OCI-LY7 (cell line): ENCODE data around the gene SPTB. TPM values are rescaled to one million over a fixed set of nuclear protein-coding genes. Genes with fewer than 3 reads are reported as not detected.
A peak's percentile ranks its signal among the peaks of the same experiment; 100 is the strongest.

Source experiments
- BruUV-seq: library from RNA; stranded (reverse); fragments of 400-500 nt; replicated peaks from 2 replicates; lab custom pipeline; 2021; lab: Mats Ljungman, UMichigan
- CTCF ChIA-PET: fragments of 300-600 bp; sonication (Branson Sonifier 250); formaldehyde crosslinking; loops from one replicate; lab custom pipeline; 2022; ENCODE audit warnings: antibody characterized with exemption; ENCODE audit not compliant: unreplicated experiment; lab: Charles Lee
- POLR2A ChIA-PET: fragments of 300-600 bp; sonication (Branson Sonifier 250); formaldehyde crosslinking; loops from one replicate; lab custom pipeline; 2022; ENCODE audit warnings: antibody characterized with exemption; lab: Charles Lee
- DNase-seq: peaks from one replicate; pipeline ENCODE4 v3.0.0-alpha.2; 2015; ENCODE audit warnings: low spot score
- H2AFZ ChIP-seq: fragments of 200-600 bp; sonication (generic), shearing (Covaris generic); 2 replicates; pipeline ENCODE4 v1.6.1; 2014; ENCODE audit warnings: mild to moderate bottlenecking, antibody characterized with exemption, low read length, moderate library complexity
- H3K27ac ChIP-seq: fragments of 200-600 bp; sonication (generic); 2 replicates; pipeline ENCODE4 v1.5.1; 2014; ENCODE audit warnings: mixed run types, low read depth, mild to moderate bottlenecking, moderate library complexity, low read length, inconsistent platforms; ENCODE audit not compliant: poor library complexity, severe bottlenecking
- H3K36me3 ChIP-seq: fragments of 200-600 bp; sonication (generic); 2 replicates; pipeline ENCODE4 v1.6.1; 2014; ENCODE audit warnings: mild to moderate bottlenecking, antibody characterized with exemption, low read length, moderate library complexity, mixed read lengths; ENCODE audit not compliant: insufficient read depth
- H3K4me1 ChIP-seq: fragments of 200-600 bp; sonication (generic); 2 replicates; pipeline ENCODE4 v1.5.1; 2014; ENCODE audit warnings: mild to moderate bottlenecking, low read length; ENCODE audit not compliant: insufficient read depth, poor library complexity, severe bottlenecking
- H3K4me2 ChIP-seq: fragments of 200-600 bp; sonication (generic); 2 replicates; pipeline ENCODE4 v1.6.1; 2014; ENCODE audit warnings: mild to moderate bottlenecking, low read length
- H3K4me3 ChIP-seq: fragments of 200-600 bp; sonication (generic); 2 replicates; pipeline ENCODE4 v1.5.1; 2014; ENCODE audit warnings: mild to moderate bottlenecking, low read depth, low read length; ENCODE audit not compliant: poor library complexity, severe bottlenecking
- H3K79me2 ChIP-seq: fragments of 200-600 bp; sonication (generic); 2 replicates; pipeline ENCODE4 v1.6.1; 2016; ENCODE audit warnings: low read depth, mild to moderate bottlenecking, low read length, moderate library complexity, mixed read lengths; ENCODE audit not compliant: insufficient read depth
- H3K9me2 ChIP-seq: fragments of 200-600 bp; sonication (generic); 2 replicates; pipeline ENCODE4 v1.6.1; 2016; ENCODE audit warnings: mild to moderate bottlenecking, low read length, mixed read lengths; ENCODE audit not compliant: insufficient read depth
- H3K9me3 ChIP-seq: fragments of 200-600 bp; sonication (generic); 2 replicates; pipeline ENCODE4 v1.6.1; 2014; ENCODE audit warnings: mild to moderate bottlenecking, mixed run types, low read length, mixed read lengths
- H4K20me1 ChIP-seq: fragments of 200-600 bp; sonication (generic); 2 replicates; pipeline ENCODE4 v1.6.1; 2014; ENCODE audit warnings: mild to moderate bottlenecking, antibody characterized with exemption, low read length, moderate library complexity, mixed read lengths; ENCODE audit not compliant: insufficient read depth
- EZH2phosphoT487 ChIP-seq: fragments of 200-600 bp; sonication (generic); IDR thresholded peaks from 2 replicates; pipeline ENCODE4 v1.6.1; 2018; ENCODE audit warnings: low read depth, borderline replicate concordance, mild to moderate bottlenecking, mixed run types, antibody characterized with exemption, low read length, moderate library complexity, mixed read lengths
- intact Hi-C: fragments of 100-400 bp; cut with micrococcal nuclease; formaldehyde crosslinking; loops from one replicate; pipeline ENCODE4 v1.10.0; 2022; ENCODE audit not compliant: unreplicated experiment
- total RNA-seq, 2 experiments: library from RNA; depleted of rRNA in 1 of 2; stranded (reverse); fragments of >200 nt in 1 of 2; shearing (Covaris generic) in 1 of 2; gene quantifications; 2 replicates each; pipeline ENCODE4 v1.2.3, GENCODE V29; 2014 to 2022
- TF ChIP-seq, protein P1 (sequence below): fragments of 200-600 bp; sonication (generic); conservative IDR thresholded peaks from 2 replicates; pipeline ENCODE4 v1.5.1; 2014; ENCODE audit warnings: mild to moderate bottlenecking, antibody characterized with exemption, low read length, moderate library complexity, mixed read lengths

Gene SPTB
- total RNA-seq, 2 experiments from 2014 or later = not detected

DNA sequence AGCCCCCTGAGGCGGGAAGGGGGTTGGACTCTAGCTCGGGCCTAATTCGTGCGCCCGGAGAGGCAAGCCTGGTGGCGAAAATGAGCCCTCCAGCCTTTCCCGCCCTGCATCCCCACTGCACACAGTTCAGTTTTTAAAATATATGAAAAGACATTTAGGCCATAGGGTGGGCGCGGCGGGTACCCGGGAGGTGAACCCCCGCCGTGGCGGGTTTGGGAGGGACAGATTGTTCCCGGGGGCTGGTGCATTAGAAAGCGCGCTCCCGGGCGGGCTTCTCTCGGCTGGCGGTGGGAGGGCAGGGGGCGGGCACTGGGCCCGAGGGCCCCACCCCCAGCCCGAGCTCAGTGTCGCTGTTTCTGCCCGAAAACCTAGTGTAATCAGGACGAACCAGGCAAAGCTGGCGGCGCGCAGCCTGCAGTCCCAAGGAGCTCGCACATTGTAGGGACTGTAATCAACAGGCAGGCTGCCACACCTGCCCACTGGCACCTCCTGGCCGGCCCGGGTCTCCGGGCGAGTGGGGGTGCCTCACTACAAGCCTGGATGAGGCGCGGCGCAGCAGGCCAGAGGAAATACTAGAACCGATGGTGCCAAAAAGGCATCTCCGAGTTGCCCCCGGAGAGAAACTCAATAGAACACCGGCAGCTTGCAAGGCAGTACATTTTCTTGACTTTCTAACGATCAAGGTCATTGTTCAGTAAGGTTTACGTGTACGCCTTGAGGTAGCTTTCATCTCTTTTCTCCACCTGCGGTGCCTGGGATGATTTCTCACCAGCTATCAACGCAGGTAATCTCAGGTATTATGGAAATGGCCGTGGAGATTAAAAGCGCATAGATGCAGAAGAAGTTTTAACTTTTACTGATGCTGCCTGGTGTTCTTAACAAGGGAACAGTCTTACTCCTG, 764 bp upstream of the SPTB start:
- H4K20me1 ChIP-seq = no peaks in the 10 kb centered on the region
- TF ChIP-seq, protein P1, sequence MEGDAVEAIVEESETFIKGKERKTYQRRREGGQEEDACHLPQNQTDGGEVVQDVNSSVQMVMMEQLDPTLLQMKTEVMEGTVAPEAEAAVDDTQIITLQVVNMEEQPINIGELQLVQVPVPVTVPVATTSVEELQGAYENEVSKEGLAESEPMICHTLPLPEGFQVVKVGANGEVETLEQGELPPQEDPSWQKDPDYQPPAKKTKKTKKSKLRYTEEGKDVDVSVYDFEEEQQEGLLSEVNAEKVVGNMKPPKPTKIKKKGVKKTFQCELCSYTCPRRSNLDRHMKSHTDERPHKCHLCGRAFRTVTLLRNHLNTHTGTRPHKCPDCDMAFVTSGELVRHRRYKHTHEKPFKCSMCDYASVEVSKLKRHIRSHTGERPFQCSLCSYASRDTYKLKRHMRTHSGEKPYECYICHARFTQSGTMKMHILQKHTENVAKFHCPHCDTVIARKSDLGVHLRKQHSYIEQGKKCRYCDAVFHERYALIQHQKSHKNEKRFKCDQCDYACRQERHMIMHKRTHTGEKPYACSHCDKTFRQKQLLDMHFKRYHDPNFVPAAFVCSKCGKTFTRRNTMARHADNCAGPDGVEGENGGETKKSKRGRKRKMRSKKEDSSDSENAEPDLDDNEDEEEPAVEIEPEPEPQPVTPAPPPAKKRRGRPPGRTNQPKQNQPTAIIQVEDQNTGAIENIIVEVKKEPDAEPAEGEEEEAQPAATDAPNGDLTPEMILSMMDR = no peak
- no peak for TF ChIP-seq EZH2phosphoT487
- intact Hi-C loops = no loop called here
- H3K9me3 ChIP-seq = no peaks in the 10 kb centered on the region
- BruUV-seq = no TSS peak
- H2AFZ ChIP-seq = no peak overlapping the region
- peak overlapping the region; percentile 24; the same call in 1 of the 2 replicates for H3K4me2 ChIP-seq
- no peak overlapping the region for H3K4me3 ChIP-seq
- no peaks in the 10 kb centered on the region for H3K9me2 ChIP-seq
- no peaks in the 10 kb centered on the region for H3K79me2 ChIP-seq
- no peaks in the 10 kb centered on the region for H3K36me3 ChIP-seq
- H3K27ac ChIP-seq = no peak overlapping the region
- H3K4me1 ChIP-seq = no peaks in the 10 kb centered on the region
- ChIA-PET POLR2A (no interaction called here), CTCF (no interaction called here)
- no peak for DNase-seq

DNA sequence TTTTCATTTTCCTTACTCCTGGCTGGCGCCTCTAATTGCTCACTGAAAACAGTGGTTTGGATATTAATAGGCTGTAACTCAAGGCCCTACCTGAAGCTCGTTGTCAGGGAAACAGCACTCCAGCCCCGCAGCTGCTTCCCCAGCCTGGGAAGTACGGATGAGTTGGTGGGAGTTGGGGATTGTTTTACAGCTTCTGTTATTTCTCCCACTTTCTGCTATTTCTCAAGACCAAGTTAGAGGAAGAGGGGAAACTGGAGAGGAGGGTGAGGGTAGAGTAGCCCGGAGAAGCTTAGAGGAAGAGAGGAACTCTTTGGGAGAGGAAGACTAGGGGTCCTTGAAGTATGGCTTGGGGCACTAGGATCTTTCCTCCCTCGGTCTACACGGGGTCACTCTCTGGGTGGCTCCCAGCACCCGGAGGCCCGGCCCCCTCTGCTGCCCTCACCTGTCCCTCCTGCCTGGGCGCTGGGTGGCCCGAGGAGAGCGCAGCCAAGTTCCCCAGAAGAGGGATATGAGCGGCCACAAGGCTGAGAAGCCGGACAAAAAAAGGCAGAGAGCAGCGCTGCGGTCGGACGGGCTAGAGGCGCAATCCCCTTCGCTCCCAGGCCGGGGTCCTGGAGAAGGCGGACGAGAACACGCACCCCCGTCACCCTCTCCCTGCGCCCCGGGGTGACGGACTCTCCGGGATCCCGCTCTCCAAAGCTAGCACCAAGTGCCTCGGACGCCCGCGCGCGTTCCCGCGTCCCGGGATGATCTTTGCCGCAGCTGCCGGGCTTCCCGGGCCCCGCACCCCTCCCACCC, 671 bp downstream of the SPTB start:
- Histone ChIP-seq H3K4me1 (no peaks in the 10 kb centered on the region), H4K20me1 (no peaks in the 10 kb centered on the region), H3K9me3 (no peaks in the 10 kb centered on the region), H3K79me2 (no peaks in the 10 kb centered on the region), H2AFZ (no peak overlapping the region), H3K4me3 (no peak overlapping the region), H3K9me2 (no peaks in the 10 kb centered on the region), H3K36me3 (no peaks in the 10 kb centered on the region), H3K27ac (no peak overlapping the region), H3K4me2 (no peak overlapping the region)
- intact Hi-C loops = no loop called here
- TF ChIP-seq, protein P1 = no peak
- no peak for TF ChIP-seq EZH2phosphoT487
- no TSS peak for BruUV-seq
- POLR2A ChIA-PET = interaction anchor here (0.8 to 1.0 kb wide), 2 partner anchors 31 to 178 kb away, joined by 3 to 7 read pairs; no protein-coding TSS in a partner anchor
- DNase-seq = no peak
- CTCF ChIA-PET = no interaction called here
